A549 treated with Hydrocortisone at 1 μM for 4 hours (cell line): ENCODE results near the gene PNMA8B. TPM values are rescaled to one million over a fixed set of nuclear protein-coding genes. Genes with fewer than 3 reads are reported as not detected.

ENCODE experiments used
- total RNA-seq: library from RNA; stranded (reverse); fragments of 200-300 nt; extraction: Qiagen RNA extraction; gene quantifications from 5 replicates; pipeline ENCODE4 v1.2.3, GENCODE V29; 2022

The PNMA8B gene, protein sequence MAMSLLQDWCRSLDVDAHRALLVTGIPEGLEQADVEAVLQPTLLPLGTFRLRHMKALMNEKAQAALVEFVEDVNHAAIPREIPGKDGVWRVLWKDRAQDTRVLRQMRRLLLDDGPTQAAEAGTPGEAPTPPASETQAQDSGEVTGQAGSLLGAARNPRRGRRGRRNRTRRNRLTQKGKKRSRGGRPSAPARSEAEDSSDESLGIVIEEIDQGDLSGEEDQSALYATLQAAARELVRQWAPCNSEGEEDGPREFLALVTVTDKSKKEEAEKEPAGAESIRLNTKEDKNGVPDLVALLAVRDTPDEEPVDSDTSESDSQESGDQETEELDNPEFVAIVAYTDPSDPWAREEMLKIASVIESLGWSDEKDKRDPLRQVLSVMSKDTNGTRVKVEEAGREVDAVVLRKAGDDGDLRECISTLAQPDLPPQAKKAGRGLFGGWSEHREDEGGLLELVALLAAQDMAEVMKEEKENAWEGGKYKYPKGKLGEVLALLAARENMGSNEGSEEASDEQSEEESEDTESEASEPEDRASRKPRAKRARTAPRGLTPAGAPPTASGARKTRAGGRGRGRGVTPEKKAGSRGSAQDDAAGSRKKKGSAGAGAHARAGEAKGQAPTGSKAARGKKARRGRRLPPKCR
- not detected in 5 replicates for total RNA-seq

DNA sequence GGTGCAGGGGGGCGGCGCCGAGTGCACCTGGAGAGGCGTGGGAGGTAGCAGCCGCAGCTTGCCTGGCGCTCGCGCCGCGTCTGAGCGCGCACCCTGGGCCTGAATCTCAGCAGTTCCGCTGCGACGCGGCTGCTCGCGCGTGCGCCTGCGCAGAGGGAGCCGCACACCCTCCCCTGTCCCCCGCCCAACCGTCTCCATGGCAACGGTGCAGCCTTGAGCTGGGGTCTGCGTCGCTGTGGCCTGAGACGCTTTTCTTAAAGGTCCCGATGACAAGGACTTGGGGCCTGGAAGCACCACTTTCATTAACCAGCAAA, at the start of gene PNMA8B:
Gene PNMA8B, minus strand, starts transcription at position 82 of the 314 bp plus-strand sequence. CDS start 402 bp downstream, outside the sequence.

DNA sequence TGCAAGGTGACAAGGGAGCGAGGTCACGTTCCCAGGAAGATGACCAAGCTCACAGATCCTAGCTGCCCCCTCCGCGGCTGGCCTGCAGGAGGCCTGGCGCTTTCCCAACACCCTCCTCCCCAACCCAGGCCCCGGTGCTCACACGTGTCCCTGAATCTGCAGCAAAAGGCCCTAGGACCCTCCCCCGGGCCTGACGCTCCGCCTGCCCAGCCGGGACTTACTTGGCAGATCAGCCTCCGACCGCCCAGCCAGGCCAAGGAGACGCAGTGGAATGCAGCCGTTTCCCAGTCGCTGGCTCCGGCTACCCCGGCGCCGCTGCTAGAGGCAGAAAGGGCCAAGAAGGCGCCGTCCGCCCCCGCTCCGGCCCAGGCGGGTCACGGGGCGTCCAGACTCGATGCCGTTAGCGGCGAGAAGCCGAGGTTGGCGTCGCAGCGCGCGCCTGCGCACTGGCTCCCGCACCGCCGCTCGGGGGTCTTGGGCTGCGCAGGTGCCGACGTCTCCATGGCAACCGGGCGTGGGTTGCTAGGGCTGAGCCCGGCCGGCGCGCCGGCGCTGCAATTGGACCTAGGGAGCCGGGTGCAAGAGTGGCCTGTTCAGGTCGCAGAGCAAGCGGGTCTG, 24.4 kb downstream of the PNMA8B start, which contains the start of gene PNMA8A:
Gene PNMA8A, minus strand, starts transcription at position 448 of the 618 bp plus-strand sequence. CDS start 528 bp downstream, outside the sequence.

Other genes starting within 250 kb of the PNMA8B start
- gene HIF3A, start 198.8 kb downstream of the PNMA8B start, total RNA-seq: 0.03 to 0.09 TPM (median 0.05 TPM) in 4 of 5 replicates, not detected in the other
- 78.6 to 84.5 TPM (median 83.2 TPM) in 5 replicates for gene PPP5C, start 148.8 kb downstream of the PNMA8B start, total RNA-seq
- not detected in 5 replicates for gene CCDC8, start 82.3 kb downstream of the PNMA8B start, total RNA-seq
- gene PNMA8C, start 66.9 kb downstream of the PNMA8B start, total RNA-seq: not detected in 5 replicates
- 8.5 to 11.6 TPM (median 9.4 TPM) in 5 replicates for gene PNMA8A, start 24.3 kb downstream of the PNMA8B start, total RNA-seq
- gene CALM3, start 105.5 kb upstream of the PNMA8B start, total RNA-seq: 218 to 251 TPM (median 238 TPM) in 5 replicates
- 0.05 to 0.12 TPM (median 0.12 TPM) in 3 of 5 replicates, not detected in the others for gene PTGIR, start 129.2 kb upstream of the PNMA8B start, total RNA-seq
- not detected in 5 replicates for gene GNG8, start 140.3 kb upstream of the PNMA8B start, total RNA-seq
- 0.24 to 0.31 TPM (median 0.29 TPM) in 5 replicates for gene DACT3, start 165.3 kb upstream of the PNMA8B start, total RNA-seq
- gene PRKD2, start 221.2 kb upstream of the PNMA8B start, total RNA-seq: 26.1 to 32.0 TPM (median 27.4 TPM) in 5 replicates